ENCODE results near the gene GRIN1. TPM values are rescaled to one million over a fixed set of nuclear protein-coding genes. Genes with fewer than 3 reads are reported as not detected.

GRIN1 gene
- total and polyA plus RNA-seq, 2 of the 13 experiments (the other 11 are each of a cell fraction or from before 2014, with no cell fraction given), result 0.13 TPM; not detected in 1

GRCh38 chr9:137128158-137128861, 10.6 kb upstream of the GRIN1 start (continued):
- 0 out of 2 replicates have a peak, but pooled peaks have one; percentile 62 for TF ChIP-seq ZNF775 (CRISPR knock-in tag; IDR thresholded peaks at IDR 0.05; ENCODE audit: borderline replicate concordance)
- no peak for TF ChIP-seq RARG (CRISPR knock-in tag; IDR thresholded peaks at IDR 0.05; ENCODE audit: low read depth)
- TF ChIP-seq ZNF362 (CRISPR knock-in tag; IDR thresholded peaks at IDR 0.05; ENCODE audit: borderline replicate concordance), result no peak
- 0 out of 2 replicates have a peak, but pooled peaks have one; percentile 38 for TF ChIP-seq ZNF772 (CRISPR knock-in tag; IDR thresholded peaks at IDR 0.05)
- TF ChIP-seq ZNF710 (CRISPR knock-in tag; IDR thresholded peaks at IDR 0.05; ENCODE audit: borderline replicate concordance), result peak; percentile 53; the same call in 1 of the 2 replicates
- TF ChIP-seq GATAD1 (CRISPR knock-in tag; IDR thresholded peaks at IDR 0.05), result no peak
- TF ChIP-seq ZNF441 (CRISPR knock-in tag; IDR thresholded peaks at IDR 0.05; ENCODE audit: borderline replicate concordance), result no peak
- no peak for TF ChIP-seq ZNF740 (CRISPR knock-in tag; IDR thresholded peaks at IDR 0.05)
- 0 out of 2 replicates have a peak, but pooled peaks have one; percentile 21 for TF ChIP-seq ARNTL (CRISPR knock-in tag; IDR thresholded peaks at IDR 0.05)
- TF ChIP-seq NCOA1 (CRISPR knock-in tag; IDR thresholded peaks at IDR 0.05), result no peak
- peak; percentile 50; the same call in 1 of the 2 replicates for TF ChIP-seq ZNF160 (CRISPR knock-in tag; IDR thresholded peaks at IDR 0.05)
- TF ChIP-seq CTCF (CRISPR knock-in tag; IDR thresholded peaks at IDR 0.05), result no peak
- TF ChIP-seq PAF1 (CRISPR knock-in tag; IDR thresholded peaks at IDR 0.05), result no peak
- TF ChIP-seq WIZ (CRISPR knock-in tag; IDR thresholded peaks at IDR 0.05), result no peak
- TF ChIP-seq MATR3 (CRISPR knock-in tag; IDR thresholded peaks at IDR 0.05), result no peak
- TF ChIP-seq ESRRA (CRISPR knock-in tag; IDR thresholded peaks at IDR 0.05; ENCODE audit: low read depth), result no peak
- TF ChIP-seq XBP1 (CRISPR knock-in tag; IDR thresholded peaks at IDR 0.05), result no peak
- TF ChIP-seq TCF7 (IDR thresholded peaks at IDR 0.05; ENCODE audit: low read depth), result no peak
- no peak for TF ChIP-seq IRF9 (CRISPR knock-in tag; IDR thresholded peaks at IDR 0.05; ENCODE audit: borderline replicate concordance)
- TF ChIP-seq TBX2 (CRISPR knock-in tag; IDR thresholded peaks at IDR 0.05; ENCODE audit: borderline replicate concordance), result 0 out of 2 replicates have a peak, but pooled peaks have one; percentile 36
- TF ChIP-seq ZNF230 (CRISPR knock-in tag; IDR thresholded peaks at IDR 0.05), result peak; percentile 66; the same call in 1 of the 2 replicates
- TF ChIP-seq KAT7 (CRISPR knock-in tag; IDR thresholded peaks at IDR 0.05; ENCODE audit: borderline replicate concordance), result 0 out of 2 replicates have a peak, but pooled peaks have one; percentile 4
- 0 out of 2 replicates have a peak, but pooled peaks have one; percentile 4 for TF ChIP-seq BATF2 (CRISPR knock-in tag; IDR thresholded peaks at IDR 0.05)

Data from HepG2 (cell line).